IMR-90 (cell line): Measurements from ENCODE around the gene POU2F2. TPM values are rescaled to one million over a fixed set of nuclear protein-coding genes. Genes with fewer than 3 reads are reported as not detected.
A peak's percentile ranks its signal among the peaks of the same experiment; 100 is the strongest.

ENCODE experiments used
- ATAC-seq: fragments of 200-7000 bp; cut with Tn5 transposase; 2 replicates; pipeline ENCODE4 v1.9.1; 2020; ENCODE audit warnings: low read depth, mild to moderate bottlenecking, moderate library complexity
- BruUV-seq: library from RNA; stranded (reverse); fragments of 400-500 nt; replicated peaks from 2 replicates; lab custom pipeline; 2021; lab: Mats Ljungman, UMichigan
- CTCF ChIA-PET: fragments of 300-600 bp; formaldehyde crosslinking; extraction: SDS; loops from one replicate; lab custom pipeline; 2021; ENCODE audit warnings: antibody characterized with exemption; lab: Yijun Ruan, JAX
- POLR2A ChIA-PET: fragments of 300-600 bp; sonication (Branson Sonifier 250); formaldehyde crosslinking; loops from one replicate; lab custom pipeline; 2022; ENCODE audit warnings: antibody characterized with exemption; ENCODE audit not compliant: unreplicated experiment; lab: Charles Lee
- DNase-seq: peaks from one replicate; pipeline ENCODE4 v3.0.0; 2013
- H2AFZ ChIP-seq: replicated peaks from 2 replicates; pipeline ENCODE3; 2013; ENCODE audit warnings: low read length, mild to moderate bottlenecking; ENCODE audit not compliant: poor library complexity
- H2AK5ac ChIP-seq: 2 replicates; pipeline ENCODE4 v1.6.1; 2013; ENCODE audit warnings: low read depth, low read length, inconsistent platforms
- H2AK9ac ChIP-seq: replicated peaks from 2 replicates; pipeline ENCODE3; 2013; ENCODE audit warnings: mild to moderate bottlenecking, low read depth, low read length, moderate library complexity; ENCODE audit not compliant: poor library complexity
- H2BK120ac ChIP-seq: 2 replicates; pipeline ENCODE4 v1.6.1; 2013; ENCODE audit warnings: low read depth, low read length, inconsistent platforms
- H2BK15ac ChIP-seq: 3 replicates; pipeline ENCODE4 v1.6.1; 2013; ENCODE audit warnings: low read depth, low read length, inconsistent platforms
- H2BK20ac ChIP-seq: 2 replicates; pipeline ENCODE4 v1.6.1; 2013; ENCODE audit warnings: low read depth, mild to moderate bottlenecking, inconsistent platforms, low read length, moderate library complexity
- H2BK5ac ChIP-seq: 2 replicates; pipeline ENCODE4 v1.6.1; 2013; ENCODE audit warnings: mild to moderate bottlenecking, low read depth, low read length, inconsistent platforms; ENCODE audit not compliant: poor library complexity, severe bottlenecking
- H3K14ac ChIP-seq: replicated peaks from 2 replicates; pipeline ENCODE4 v1.6.1; 2013; ENCODE audit warnings: low read depth, low read length, inconsistent platforms
- H3K18ac ChIP-seq: 2 replicates; pipeline ENCODE4 v1.6.1; 2013; ENCODE audit warnings: low read depth, low read length, control low read depth
- H3K23ac ChIP-seq: 2 replicates; pipeline ENCODE4 v1.6.1; 2013; ENCODE audit warnings: low read depth, low read length, inconsistent platforms
- H3K27ac ChIP-seq: 2 replicates; pipeline ENCODE4 v1.5.1; 2013; ENCODE audit warnings: mild to moderate bottlenecking, control low read depth, low read length; ENCODE audit not compliant: insufficient read depth
- H3K27me3 ChIP-seq: 2 replicates; pipeline ENCODE4 v1.6.1; 2013; ENCODE audit warnings: low read length; ENCODE audit not compliant: control insufficient read depth, insufficient read depth
- H3K36me3 ChIP-seq: 2 replicates; pipeline ENCODE4 v1.6.1; 2013; ENCODE audit warnings: low read length, mixed read lengths; ENCODE audit not compliant: control insufficient read depth, insufficient read depth
- H3K4ac ChIP-seq: 2 replicates; pipeline ENCODE4 v1.6.1; 2013; ENCODE audit warnings: low read depth, low read length, inconsistent platforms
- H3K4me1 ChIP-seq: 2 replicates; pipeline ENCODE4 v1.6.1; 2013; ENCODE audit warnings: low read length, mixed read lengths; ENCODE audit not compliant: control insufficient read depth, insufficient read depth
- H3K4me2 ChIP-seq: 2 replicates; pipeline ENCODE4 v1.6.1; 2013; ENCODE audit warnings: low read depth, mild to moderate bottlenecking, control low read depth, low read length, moderate library complexity
- H3K4me3 ChIP-seq: 2 replicates; pipeline ENCODE4 v1.5.1; 2013; ENCODE audit warnings: low read depth, mild to moderate bottlenecking, control low read depth, low read length, moderate library complexity; ENCODE audit not compliant: insufficient read depth
- H3K56ac ChIP-seq: 2 replicates; pipeline ENCODE4 v1.6.1; 2013; ENCODE audit warnings: low read length, inconsistent platforms; ENCODE audit not compliant: insufficient read depth; ENCODE audit errors: extremely low read depth
- H3K79me1 ChIP-seq, 2 experiments: 2 replicates each; pipeline ENCODE4 v1.6.1; 2013; ENCODE audit warnings: low read length in 2 of 2, inconsistent platforms in 1 of 2, low read depth in 1 of 2
- H3K9ac ChIP-seq: 2 replicates; pipeline ENCODE4 v1.6.1; 2013; ENCODE audit warnings: low read depth, low read length, control low read depth
- H3K9me1 ChIP-seq: 2 replicates; pipeline ENCODE4 v1.6.1; 2013; ENCODE audit warnings: low read length, inconsistent platforms; ENCODE audit not compliant: insufficient read depth
- H3K9me3 ChIP-seq: 2 replicates; pipeline ENCODE4 v1.6.1; 2013; ENCODE audit warnings: low read length; ENCODE audit not compliant: control insufficient read depth, insufficient read depth
- H4K20me1 ChIP-seq: 2 replicates; pipeline ENCODE4 v1.6.1; 2013; ENCODE audit warnings: low read length, inconsistent platforms; ENCODE audit not compliant: insufficient read depth
- H4K5ac ChIP-seq: 2 replicates; pipeline ENCODE4 v1.6.1; 2013; ENCODE audit warnings: mild to moderate bottlenecking, low read depth, low read length, control low read depth
- H4K8ac ChIP-seq, 2 experiments: 2 replicates each; pipeline ENCODE4 v1.6.1; 2013; ENCODE audit warnings: low read depth in 2 of 2, low read length in 2 of 2, control low read depth in 1 of 2, inconsistent platforms in 1 of 2
- H4K91ac ChIP-seq: 2 replicates; pipeline ENCODE4 v1.6.1; 2013; ENCODE audit warnings: low read depth, low read length, inconsistent platforms; ENCODE audit not compliant: insufficient read depth
- CHD1 ChIP-seq: IDR thresholded peaks from 2 replicates; pipeline ENCODE4 v1.6.1; 2012; ENCODE audit warnings: low read depth, low read length, improper control_type of control experiment
- FOS ChIP-seq: fragments of 150-350 bp; IDR thresholded peaks from 2 replicates; pipeline ENCODE4 v1.6.1; 2016; ENCODE audit warnings: low read depth, low read length
- MXI1 ChIP-seq: IDR thresholded peaks from 2 replicates; pipeline ENCODE4 v1.6.1; 2012; ENCODE audit warnings: low read depth, mild to moderate bottlenecking, low read length, moderate library complexity, borderline replicate concordance
- RCOR1 ChIP-seq: IDR thresholded peaks from 2 replicates; pipeline ENCODE4 v1.6.1; 2012; ENCODE audit warnings: mild to moderate bottlenecking, low read length, improper control_type of control experiment; ENCODE audit not compliant: insufficient replicate concordance
- WGBS, 2 experiments: methylation state at CpG; one replicate each; pipeline versions ENCODE4 v1.1.5 to v1.1.7; 2013; ENCODE audit warnings: missing lambda C conversion rate in 2 of 2; ENCODE audit not compliant: insufficient read length in 1 of 2; ENCODE audit errors: extremely low coverage in 2 of 2; 5-methylcytosine and 5-hydroxymethylcytosine counted together
- dilution Hi-C: fragments of 300-500 bp; cut with HindIII; formaldehyde crosslinking; loops from one replicate; pipeline ENCODE4 v1.14.3; 2018; ENCODE audit warnings: low sequenced_read_pairs; ENCODE audit not compliant: unreplicated experiment
- in situ Hi-C: fragments of 300-500 bp; cut with MboI; formaldehyde crosslinking; loops from 3 replicates; pipeline ENCODE4 v1.14.3; 2019; ENCODE audit warnings: low sequenced_read_pairs, inconsistent platforms, mixed read lengths
- intact Hi-C: fragments of 100-400 bp; cut with micrococcal nuclease; formaldehyde crosslinking; loops from 2 replicates; pipeline ENCODE4 v1.10.0; 2022
- polyA plus RNA-seq, 3 experiments: library from polyadenylated mRNA; depleted of rRNA; stranded (reverse); fragments of >200 nt; gene quantifications; 2 replicates each; pipeline ENCODE4 v1.2.3, GENCODE V29; 2012; ENCODE audit warnings: low replicate concordance in 1 of 3
- total RNA-seq: library from RNA; depleted of rRNA; stranded (reverse); fragments of >200 nt; gene quantifications from 2 replicates; pipeline ENCODE4 v1.2.3, GENCODE V29; 2012

POU2F2 gene
- total and polyA plus RNA-seq, 2 of the 4 experiments (the other 2 are of a cell fraction), result 0.54 to 5.0 TPM

DNA sequence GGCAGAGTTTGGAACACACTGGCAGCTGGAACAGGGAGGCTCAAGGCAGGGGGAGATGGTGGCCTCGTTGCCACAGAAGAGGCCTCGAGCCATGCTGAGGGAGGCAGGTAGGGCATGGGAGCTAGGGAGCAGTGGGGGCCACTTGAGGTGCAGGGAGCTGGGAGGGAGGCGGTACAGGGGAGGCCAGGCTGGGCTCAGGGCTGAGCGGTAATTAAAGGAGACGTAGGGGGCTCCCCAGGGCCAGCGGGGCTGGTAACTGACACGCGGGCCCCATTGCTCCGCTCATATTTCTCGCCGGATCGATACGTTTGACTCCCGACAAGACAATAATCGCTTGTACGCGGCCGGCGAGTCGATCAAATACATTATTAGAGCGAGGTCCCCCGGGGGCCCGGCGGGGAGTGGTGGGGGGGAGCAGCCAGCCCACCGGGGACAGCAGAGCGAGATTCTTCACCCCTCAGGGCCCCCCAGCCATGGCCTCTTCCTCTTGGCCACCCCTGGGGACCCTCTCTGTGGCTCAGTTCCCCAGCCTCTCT is 2.4 kb upstream of the POU2F2 start:
- no peaks in the 10 kb centered on the region for H3K36me3 ChIP-seq
- no peak overlapping the region for H4K8ac ChIP-seq
- no peak overlapping the region for H3K4me2 ChIP-seq
- TF ChIP-seq MXI1 (no peak), RCOR1 (no peak), CHD1 (no peak), FOS (no peak)
- no peak overlapping the region for H2AK9ac ChIP-seq
- intact Hi-C loops (loop anchor here (5.0 to 10.0 kb wide), 2 partner anchors 163 to 270 kb away; no protein-coding TSS in a partner anchor), in situ Hi-C loops (loop anchor here (10.0 kb wide), 1 partner anchor 190 kb away; the partner anchor contains the start of gene MEGF8), dilution Hi-C loops (no loop called here)
- ATAC-seq, result no peak
- no TSS peak for BruUV-seq
- H2BK120ac ChIP-seq, result no peak overlapping the region
- POLR2A ChIA-PET, result no interaction called here
- peaks cover 12% of the 10 kb centered on the region for H3K4me1 ChIP-seq
- no peak overlapping the region for H3K18ac ChIP-seq
- 79% methylated on average over 16 of the region's 26 CpGs; no CpG with 5 or more reads in 1 of the 2 experiments for WGBS, 2 experiments
- H3K4ac ChIP-seq, result no peak overlapping the region
- no peak for DNase-seq
- CTCF ChIA-PET, result interaction anchor here (0.6 kb wide), 1 partner anchor 53 kb away, joined by 4 read pairs; no protein-coding TSS in a partner anchor
- H3K56ac ChIP-seq, result no peak overlapping the region
- H2BK15ac ChIP-seq, result no peak overlapping the region
- H4K91ac ChIP-seq, result no peak overlapping the region
- H2BK20ac ChIP-seq, result no peak overlapping the region
- no peak overlapping the region for H3K14ac ChIP-seq
- H3K4me3 ChIP-seq, result no peak overlapping the region
- H2AFZ ChIP-seq, result peak overlapping the region; percentile 7
- no peaks in the 10 kb centered on the region for H3K9me3 ChIP-seq
- H2BK5ac ChIP-seq, result no peak overlapping the region
- no peak overlapping the region for H3K23ac ChIP-seq
- H4K20me1 ChIP-seq, result no peaks in the 10 kb centered on the region
- no peak overlapping the region for H4K5ac ChIP-seq
- H3K27me3 ChIP-seq, result peaks cover 20% of the 10 kb centered on the region
- no peak overlapping the region for H3K9ac ChIP-seq
- peaks cover 8 to 19% of the 10 kb centered on the region in 2 experiments; a peak in 3 of 4 replicates for H3K79me1 ChIP-seq
- no peak overlapping the region for H2AK5ac ChIP-seq
- peaks cover 12% of the 10 kb centered on the region for H3K9me1 ChIP-seq
- no peak overlapping the region for H3K27ac ChIP-seq
